ENCODE data around the gene LTC4S. TPM values are rescaled to one million over a fixed set of nuclear protein-coding genes. Genes with fewer than 3 reads are reported as not detected.

LTC4S gene
- total RNA-seq, 1 experiment from 2014 or later: 3.7 TPM

DNA sequence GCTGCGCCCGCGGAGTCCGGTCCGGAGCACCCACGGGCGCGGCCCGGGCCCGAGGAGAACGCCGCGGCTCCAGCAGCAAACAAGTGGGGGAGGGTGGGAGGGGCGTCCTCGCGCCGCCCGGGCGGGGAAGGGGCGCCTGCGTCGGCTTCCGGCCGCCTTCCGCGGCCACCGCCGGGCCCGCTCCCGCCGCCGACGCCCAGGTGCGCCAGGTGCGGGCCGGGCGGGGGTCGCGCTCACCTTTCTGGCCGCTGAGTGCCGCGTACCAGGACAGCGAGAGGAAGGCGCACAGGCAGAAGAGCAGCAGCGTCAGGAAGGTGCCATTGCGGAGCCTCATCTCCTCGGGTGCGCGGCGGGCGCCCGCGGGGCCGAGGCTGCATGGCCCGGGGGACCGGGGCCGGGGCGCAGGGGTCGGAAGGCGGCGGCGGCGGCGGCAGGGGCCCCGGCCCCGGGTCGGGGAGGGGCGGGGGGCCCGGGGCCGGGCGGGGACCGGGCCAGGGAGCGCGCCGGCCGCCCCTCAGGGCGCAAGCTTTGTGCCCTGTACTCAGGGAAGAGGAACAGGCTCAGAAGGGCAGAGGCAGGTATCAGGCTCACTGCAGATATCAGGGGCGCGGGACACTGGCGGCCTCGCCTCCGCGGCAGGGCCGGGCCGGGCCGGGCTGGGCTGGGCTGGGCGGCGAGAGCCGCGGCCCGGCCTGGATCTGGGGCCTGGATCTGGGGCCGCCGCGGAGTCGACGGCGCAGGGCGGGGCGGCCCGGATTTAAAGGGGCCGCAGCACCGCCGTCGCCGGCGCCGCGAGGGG, 12.7 kb downstream of the LTC4S start, which contains the start of gene MGAT4B:
MGAT4B (minus strand) TSS at position 617 of the 799 bp plus-strand sequence; CDS start at position 334, 283 bp downstream.
- peaks cover 30 to 38% of the 10 kb centered on the region in 2 experiments for H3K4me1 Mint-ChIP-seq
- Histone ChIP-seq H2AFZ (ENCODE audit: low read length) (no peak within 1 kb of the TSS), H2BK120ac (ENCODE audit: low read depth, low read length, poor library complexity, severe bottlenecking) (no peak within 1 kb of the TSS), H3K4me1 (ENCODE audit: insufficient read depth, low read length) (no peaks in the 10 kb centered on the region), H3T11ph (ENCODE audit: low read length) (no peak within 1 kb of the TSS), H3K9ac (ENCODE audit: extremely low read depth, insufficient read length, low read length) (peak within 1 kb of the TSS; percentile 49), H3K18ac (ENCODE audit: insufficient read length, low read depth, low read length) (peak within 1 kb of the TSS; percentile 52), H2BK5ac (ENCODE audit: insufficient read length, low read length) (no peak within 1 kb of the TSS), H3K79me2 (ENCODE audit: insufficient read depth, low read length) (no peaks in the 10 kb centered on the region; the same call in 1 of the 2 replicates), H2AK5ac (ENCODE audit: insufficient read length, low read length) (no peak within 1 kb of the TSS), H3K4me2 (ENCODE audit: insufficient read depth, insufficient read length, low read length) (peak within 1 kb of the TSS; percentile 51), H4K91ac (ENCODE audit: insufficient read length, low read depth, low read length) (no peak within 1 kb of the TSS), H2BK15ac (ENCODE audit: low read depth, low read length) (no peak within 1 kb of the TSS), H4K20me1 (ENCODE audit: control insufficient read depth, insufficient read depth, insufficient read length) (no peaks in the 10 kb centered on the region), H3K56ac (ENCODE audit: insufficient read length, low read depth, low read length) (no peak within 1 kb of the TSS), H3K9me3 (ENCODE audit: control insufficient read depth, low read depth, low read length) (no peaks in the 10 kb centered on the region), H3K27me3 (ENCODE audit: insufficient read depth, low read length) (no peaks in the 10 kb centered on the region), H3K14ac (ENCODE audit: insufficient read depth, low read length) (peak within 1 kb of the TSS; percentile 84), H2BK12ac (ENCODE audit: insufficient read length, low read depth, low read length) (no peak within 1 kb of the TSS), H4K5ac (ENCODE audit: insufficient read length, low read depth, low read length) (no peak within 1 kb of the TSS), H3K79me1 (ENCODE audit: insufficient read depth, low read depth, low read length, poor library complexity, severe bottlenecking) (peaks cover 5% of the 10 kb centered on the region), H4K8ac (replicated peaks; ENCODE audit: insufficient read length, low read depth, low read length) (no peak within 1 kb of the TSS), H3K4ac (ENCODE audit: low read depth, low read length) (no peak within 1 kb of the TSS), H3K23ac (ENCODE audit: insufficient read length, low read depth, low read length) (no peak within 1 kb of the TSS), H3K27ac (ENCODE audit: insufficient read length, low read depth, low read length) (no peak within 1 kb of the TSS), H2BK20ac (ENCODE audit: low read depth, low read length, poor library complexity, severe bottlenecking) (no peak within 1 kb of the TSS), H3K23me2 (ENCODE audit: insufficient read length, low read depth, low read length, poor library complexity, severe bottlenecking) (peaks cover 5% of the 10 kb centered on the region)
- TF ChIP-seq, protein P1, sequence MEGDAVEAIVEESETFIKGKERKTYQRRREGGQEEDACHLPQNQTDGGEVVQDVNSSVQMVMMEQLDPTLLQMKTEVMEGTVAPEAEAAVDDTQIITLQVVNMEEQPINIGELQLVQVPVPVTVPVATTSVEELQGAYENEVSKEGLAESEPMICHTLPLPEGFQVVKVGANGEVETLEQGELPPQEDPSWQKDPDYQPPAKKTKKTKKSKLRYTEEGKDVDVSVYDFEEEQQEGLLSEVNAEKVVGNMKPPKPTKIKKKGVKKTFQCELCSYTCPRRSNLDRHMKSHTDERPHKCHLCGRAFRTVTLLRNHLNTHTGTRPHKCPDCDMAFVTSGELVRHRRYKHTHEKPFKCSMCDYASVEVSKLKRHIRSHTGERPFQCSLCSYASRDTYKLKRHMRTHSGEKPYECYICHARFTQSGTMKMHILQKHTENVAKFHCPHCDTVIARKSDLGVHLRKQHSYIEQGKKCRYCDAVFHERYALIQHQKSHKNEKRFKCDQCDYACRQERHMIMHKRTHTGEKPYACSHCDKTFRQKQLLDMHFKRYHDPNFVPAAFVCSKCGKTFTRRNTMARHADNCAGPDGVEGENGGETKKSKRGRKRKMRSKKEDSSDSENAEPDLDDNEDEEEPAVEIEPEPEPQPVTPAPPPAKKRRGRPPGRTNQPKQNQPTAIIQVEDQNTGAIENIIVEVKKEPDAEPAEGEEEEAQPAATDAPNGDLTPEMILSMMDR (conservative IDR thresholded peaks at IDR 0.05): no peak
- no CpG with 5 or more reads among the region's 108 CpGs for WGBS (ENCODE audit: extremely low coverage, insufficient read length, low lambda C conversion rate)
- H3K27ac Mint-ChIP-seq: no peak within 1 kb of the TSS
- peak within 1 kb of the TSS; percentile 78 to 87 for H3K4me3 Mint-ChIP-seq
- no peaks in the 10 kb centered on the region; a peak in 1 of 5 replicates for H3K9me3 Mint-ChIP-seq
- peaks cover 5 to 13% (median 10%) of the 10 kb centered on the region in 3 experiments; a peak in 6 of 7 replicates for H3K36me3 Mint-ChIP-seq (ENCODE audit: insufficient read depth in 1 of 3, low read depth in 3 of 3)
- no peaks in the 10 kb centered on the region for H3K27me3 Mint-ChIP-seq (ENCODE audit: low read depth)
- DNase-seq: peak; percentile 64

Measured in H9 (cell line).